Colonic mucosa (tissue), 4 donors: ENCODE measurements around the gene NRARP. TPM values are rescaled to one million over a fixed set of nuclear protein-coding genes. Genes with fewer than 3 reads are reported as not detected.
"Not testable (repeated sequence)": the region's sequence is repeated elsewhere in the genome, so short reads cannot be mapped to it uniquely, and the experiment has no call there.

Experiments
- DNase-seq: peaks from one replicate; pipeline ENCODE4 v3.0.0-alpha.2; 2020
- H3K27ac ChIP-seq: fragments of 200-600 bp; one replicate; pipeline ENCODE4 v1.8.0; 2021
- H3K27me3 ChIP-seq: fragments of 200-600 bp; one replicate; pipeline ENCODE4 v1.8.0; 2021
- H3K36me3 ChIP-seq: fragments of 200-600 bp; one replicate; pipeline ENCODE4 v1.8.0; 2021
- H3K4me1 ChIP-seq: fragments of 200-600 bp; one replicate; pipeline ENCODE4 v1.8.0; 2021; ENCODE audit warnings: mild to moderate bottlenecking
- H3K4me3 ChIP-seq: fragments of 200-600 bp; one replicate; pipeline ENCODE4 v1.8.0; 2021
- H3K9ac ChIP-seq, 2 donors: one replicate each; pipeline ENCODE4 v1.7.0; 2013; ENCODE audit warnings: control low read depth in 2 of 2, low read depth in 2 of 2, low read length in 2 of 2
- H3K9me3 ChIP-seq: fragments of 200-600 bp; one replicate; pipeline ENCODE4 v1.8.0; 2021
- CTCF ChIP-seq: fragments of 200-600 bp; IDR thresholded peaks from one replicate; pipeline ENCODE4 v1.8.0; 2022; ENCODE audit warnings: antibody characterized with exemption, mild to moderate bottlenecking
- intact Hi-C: fragments of 100-400 bp; cut with DNase I; formaldehyde crosslinking; loops from one replicate; pipeline ENCODE4 v1.14.1; 2022
- total RNA-seq, 2 donors: library from RNA; stranded (reverse); fragmentation: NEBNext Ultra II Directional in 1 of 2; extraction: Animal tissue kit (Norgen Biotek cat#: 25700) in 1 of 2; gene quantifications; one replicate each; pipeline ENCODE4 v1.2.1, GENCODE V29; 2021
- donor health status: healthy.
- donor health status: DM: no; HTN: no; CAD: no.
- donor health status: DM: no; HTN: no; CAD: no.

NRARP gene
- total RNA-seq, 2 donors from 2014 or later: 120 to 178 TPM

GRCh38 chr9:137342482-137342881 lies 40.4 kb upstream of the NRARP start:
- Histone ChIP-seq H3K4me1 (no peaks in the 10 kb centered on the region), H3K9me3 (no peaks in the 10 kb centered on the region), H3K36me3 (no peaks in the 10 kb centered on the region), H3K27ac (no peak overlapping the region), H3K9ac (no peak overlapping the region), H3K4me3 (no peak overlapping the region), H3K27me3 (no peaks in the 10 kb centered on the region)
- no peak for DNase-seq
- intact Hi-C loops: no loop called here
- TF ChIP-seq CTCF: no peak

- Histone ChIP-seq H3K4me1 (no peaks in the 10 kb centered on the region), H3K9ac (no peak overlapping the region), H3K27me3 (no peaks in the 10 kb centered on the region), H3K36me3 (no peaks in the 10 kb centered on the region), H3K9me3 (no peaks in the 10 kb centered on the region), H3K27ac (no peak overlapping the region), H3K4me3 (no peak overlapping the region)
- no peak for TF ChIP-seq CTCF
- intact Hi-C loops: no loop called here
- no peak for DNase-seq
Observed at GRCh38 chr9:137341227-137341626, 39.2 kb upstream of the NRARP start.

GRCh38 chr9:137339908-137340462 lies 37.9 kb upstream of the NRARP start:
- intact Hi-C loops, DNase-seq, H3K4me3 ChIP-seq, H3K27me3 ChIP-seq, H3K9ac ChIP-seq, H3K9me3 ChIP-seq, H3K4me1 ChIP-seq, H3K27ac ChIP-seq, H3K36me3 ChIP-seq: not testable (repeated sequence)

- intact Hi-C loops: no loop called here
- no peak overlapping the region for H3K27ac ChIP-seq
- H3K27me3 ChIP-seq: no peaks in the 10 kb centered on the region
- H3K4me3 ChIP-seq: no peak overlapping the region
- DNase-seq: no peak
- H3K36me3 ChIP-seq: no peaks in the 10 kb centered on the region
- no peaks in the 10 kb centered on the region for H3K9me3 ChIP-seq
- no peak overlapping the region for H3K9ac ChIP-seq
- TF ChIP-seq CTCF: no peak
- H3K4me1 ChIP-seq: no peaks in the 10 kb centered on the region
Observed at GRCh38 chr9:137339045-137339907, 37.2 kb upstream of the NRARP start.

- no peak for TF ChIP-seq CTCF
- Histone ChIP-seq H3K9ac (no peak overlapping the region), H3K9me3 (no peaks in the 10 kb centered on the region), H3K27ac (no peak overlapping the region), H3K36me3 (no peaks in the 10 kb centered on the region), H3K4me3 (no peak overlapping the region), H3K27me3 (no peaks in the 10 kb centered on the region), H3K4me1 (no peaks in the 10 kb centered on the region)
- DNase-seq: no peak
- intact Hi-C loops: no loop called here
Observed at GRCh38 chr9:137336735-137337134, 34.7 kb upstream of the NRARP start.
